Fibroblast of lung (primary cell): Measurements from ENCODE around the gene DDX23. TPM values are rescaled to one million over a fixed set of nuclear protein-coding genes. Genes with fewer than 3 reads are reported as not detected.
A peak's percentile ranks its signal among the peaks of the same experiment; 100 is the strongest.

ENCODE experiments used
- DNase-seq, 2 donors: peaks; one replicate each; pipeline versions ENCODE4 v3.0.0 to v3.0.0-alpha.2; 2010; ENCODE audit warnings: low read depth in 2 of 2
- H2AFZ ChIP-seq: 2 replicates; pipeline ENCODE4 v1.5.1; 2012; ENCODE audit warnings: low read length, control low read depth, inconsistent platforms
- H3K27ac ChIP-seq: 2 replicates; pipeline ENCODE4 v1.5.1; 2011; ENCODE audit warnings: low read length, control low read depth; ENCODE audit not compliant: insufficient read depth
- H3K27me3 ChIP-seq: 2 replicates; pipeline ENCODE4 v1.5.1; 2011; ENCODE audit warnings: mild to moderate bottlenecking, low read length; ENCODE audit not compliant: control insufficient read depth, insufficient read depth
- H3K36me3 ChIP-seq: 2 replicates; pipeline ENCODE4 v1.5.1; 2011; ENCODE audit warnings: low read length; ENCODE audit not compliant: control insufficient read depth, insufficient read depth
- H3K4me1 ChIP-seq: 2 replicates; pipeline ENCODE4 v1.5.1; 2011; ENCODE audit warnings: low read length; ENCODE audit not compliant: control insufficient read depth, insufficient read depth; ENCODE audit errors: extremely low read depth
- H3K4me2 ChIP-seq: 2 replicates; pipeline ENCODE4 v1.5.1; 2011; ENCODE audit warnings: low read length, control low read depth; ENCODE audit not compliant: insufficient read depth; ENCODE audit errors: extremely low read depth
- H3K4me3 ChIP-seq, 4 experiments: fragments of 200-600 bp in 1 of 4; sonication (generic) in 1 of 4; replicated peaks in 1 of 4; 2 replicates each; pipeline ENCODE4 v1.5.1; 2011 to 2016; ENCODE audit warnings: low read length in 4 of 4, low read depth in 3 of 4, mild to moderate bottlenecking in 3 of 4, control low read depth in 2 of 4, inconsistent platforms in 1 of 4, mixed read lengths in 1 of 4; ENCODE audit not compliant: insufficient read depth in 1 of 4; ENCODE audit errors: control extremely low read depth in 1 of 4
- H3K79me2 ChIP-seq: 2 replicates; pipeline ENCODE4 v1.5.1; 2012; ENCODE audit warnings: mild to moderate bottlenecking, low read length, inconsistent platforms; ENCODE audit not compliant: control insufficient read depth, insufficient read depth
- H3K9ac ChIP-seq: 2 replicates; pipeline ENCODE4 v1.5.1; 2011; ENCODE audit warnings: mild to moderate bottlenecking, low read length, control low read depth; ENCODE audit not compliant: insufficient read depth
- H3K9me3 ChIP-seq: 2 replicates; pipeline ENCODE4 v1.5.1; 2012; ENCODE audit warnings: low read depth, low read length; ENCODE audit not compliant: control insufficient read depth, insufficient read depth
- H4K20me1 ChIP-seq: 2 replicates; pipeline ENCODE4 v1.5.1; 2011; ENCODE audit warnings: low read length; ENCODE audit not compliant: control insufficient read depth, insufficient read depth; ENCODE audit errors: extremely low read depth
- EZH2 ChIP-seq: IDR thresholded peaks from 2 replicates; pipeline ENCODE4 v1.5.1; 2012; ENCODE audit warnings: low read length, control low read depth, mild to moderate bottlenecking; ENCODE audit errors: missing control alignments
- polyA plus RNA-seq, 2 donors: library from polyadenylated mRNA; depleted of rRNA in 1 of 2; stranded (reverse) in 1 of 2; unstranded in 1 of 2; fragments of >200 nt; gene quantifications; 2 replicates each; pipeline ENCODE4 v1.2.1, GENCODE V29; 2011 to 2012; ENCODE audit warnings: missing spikeins in 1 of 2
- total RNA-seq: library from RNA; depleted of rRNA; stranded (reverse); fragments of >200 nt; gene quantifications from 2 replicates; pipeline ENCODE4 v1.2.1, GENCODE V29; 2014
- TF ChIP-seq, protein P1 (sequence below), 2 donors: IDR thresholded peaks in 1 of 2; conservative IDR thresholded peaks in 1 of 2; 1 replicate in 1 of 2; 2 replicates in 1 of 2; pipeline ENCODE4 v1.5.1; 2011 to 2012; ENCODE audit warnings: low read length in 2 of 2, control low read depth in 1 of 2, inconsistent platforms in 1 of 2, low read depth in 1 of 2, mild to moderate bottlenecking in 1 of 2

The DDX23 gene
- total and polyA plus RNA-seq, 2 donors (not counting 1 experiment from before 2014, with no cell fraction given) = 48.6 to 62.4 TPM

DNA sequence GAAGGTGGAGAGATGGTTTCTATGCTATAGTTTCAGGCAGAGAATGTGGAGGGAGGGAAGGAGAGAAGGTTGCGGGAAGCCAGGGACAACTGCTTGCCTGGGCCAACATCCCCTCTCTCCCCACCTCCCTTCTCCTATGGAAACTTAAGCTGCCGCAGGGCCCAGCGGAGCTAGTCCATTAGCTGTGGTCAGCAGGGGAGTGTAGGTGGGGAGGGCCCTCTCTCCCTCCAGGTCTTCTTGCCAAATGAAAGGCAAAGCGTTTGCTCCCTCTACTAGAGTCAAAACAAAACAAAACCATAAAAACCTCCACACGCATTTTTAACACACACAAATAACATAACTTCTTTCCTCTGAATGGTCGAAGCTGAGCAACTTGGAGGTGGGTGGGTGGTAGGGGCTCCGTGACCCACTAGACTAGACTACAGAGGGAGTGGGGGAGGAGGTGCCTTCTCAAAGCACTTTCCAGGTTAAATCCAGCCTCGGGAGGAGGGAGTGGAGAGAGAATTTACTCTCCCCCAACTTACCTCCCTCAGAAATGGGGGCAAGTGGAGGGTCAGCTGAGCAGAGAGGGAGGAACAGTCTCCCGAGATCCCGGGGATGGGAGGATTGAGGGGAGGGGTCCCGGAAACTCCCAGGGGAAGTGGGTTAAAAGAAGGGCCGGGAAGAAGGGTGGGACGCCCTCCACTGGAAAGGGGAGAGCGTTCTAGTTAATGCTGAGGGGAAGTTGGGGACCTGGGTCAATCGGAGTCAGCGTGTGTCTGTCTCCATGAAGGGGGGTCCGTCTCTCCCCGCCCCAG is 38.3 kb downstream of the DDX23 start:
- Histone ChIP-seq H3K27ac (peak overlapping the region; percentile 93), H3K27me3 (no peaks in the 10 kb centered on the region), H2AFZ (no peak overlapping the region), H3K4me1 (peaks cover 36% of the 10 kb centered on the region), H4K20me1 (no peaks in the 10 kb centered on the region), H3K79me2 (peaks cover 9% of the 10 kb centered on the region), H3K36me3 (no peaks in the 10 kb centered on the region), H3K9me3 (no peaks in the 10 kb centered on the region), H3K4me3 (peak overlapping the region; percentile 69 to 98 (median 81)), H3K9ac (peak overlapping the region; percentile 84), H3K4me2 (peak overlapping the region; percentile 36)
- DNase-seq = peak; percentile 55 to 68
- no peak for TF ChIP-seq EZH2
- TF ChIP-seq, protein P1, sequence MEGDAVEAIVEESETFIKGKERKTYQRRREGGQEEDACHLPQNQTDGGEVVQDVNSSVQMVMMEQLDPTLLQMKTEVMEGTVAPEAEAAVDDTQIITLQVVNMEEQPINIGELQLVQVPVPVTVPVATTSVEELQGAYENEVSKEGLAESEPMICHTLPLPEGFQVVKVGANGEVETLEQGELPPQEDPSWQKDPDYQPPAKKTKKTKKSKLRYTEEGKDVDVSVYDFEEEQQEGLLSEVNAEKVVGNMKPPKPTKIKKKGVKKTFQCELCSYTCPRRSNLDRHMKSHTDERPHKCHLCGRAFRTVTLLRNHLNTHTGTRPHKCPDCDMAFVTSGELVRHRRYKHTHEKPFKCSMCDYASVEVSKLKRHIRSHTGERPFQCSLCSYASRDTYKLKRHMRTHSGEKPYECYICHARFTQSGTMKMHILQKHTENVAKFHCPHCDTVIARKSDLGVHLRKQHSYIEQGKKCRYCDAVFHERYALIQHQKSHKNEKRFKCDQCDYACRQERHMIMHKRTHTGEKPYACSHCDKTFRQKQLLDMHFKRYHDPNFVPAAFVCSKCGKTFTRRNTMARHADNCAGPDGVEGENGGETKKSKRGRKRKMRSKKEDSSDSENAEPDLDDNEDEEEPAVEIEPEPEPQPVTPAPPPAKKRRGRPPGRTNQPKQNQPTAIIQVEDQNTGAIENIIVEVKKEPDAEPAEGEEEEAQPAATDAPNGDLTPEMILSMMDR (conservative IDR thresholded peaks at IDR 0.05 in 1 of 2, IDR thresholded peaks at IDR 0.05 in 1 of 2; ENCODE audit: low read depth in 1 of 2, low read length in 2 of 2) = peak; percentile 4 to 25

DNA sequence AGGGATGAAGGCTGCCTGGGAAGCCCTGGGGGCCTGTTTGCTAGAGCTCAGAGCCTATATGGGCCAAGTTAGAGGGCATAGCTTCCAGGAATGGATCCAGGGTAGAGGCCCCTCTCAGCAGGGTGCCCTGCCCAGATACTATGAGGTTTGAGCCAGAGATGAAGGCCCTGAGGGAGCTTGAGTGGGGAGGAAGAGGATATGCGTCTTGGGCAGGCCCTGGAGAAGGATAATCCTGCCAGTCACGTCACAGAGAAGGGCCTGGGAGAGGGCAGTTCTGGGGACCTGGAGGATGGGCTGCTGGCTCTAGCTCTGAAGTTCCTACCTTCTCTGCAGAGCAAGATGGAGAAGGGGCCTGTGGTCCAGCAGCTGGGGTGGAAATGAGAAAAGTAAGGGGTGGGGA is 39.6 kb downstream of the DDX23 start:
- DNase-seq = no peak
- peak overlapping the region; percentile 82 for H3K4me2 ChIP-seq
- H3K4me3 ChIP-seq = peak overlapping the region in 1 of 4 experiments; percentile 17
- H4K20me1 ChIP-seq = no peaks in the 10 kb centered on the region
- H2AFZ ChIP-seq = no peak overlapping the region
- H3K27me3 ChIP-seq = no peaks in the 10 kb centered on the region
- no peak for TF ChIP-seq EZH2
- TF ChIP-seq, protein P1 (conservative IDR thresholded peaks at IDR 0.05 in 1 of 2, IDR thresholded peaks at IDR 0.05 in 1 of 2; ENCODE audit: low read depth in 1 of 2, low read length in 2 of 2) = no peak
- no peaks in the 10 kb centered on the region for H3K36me3 ChIP-seq
- peaks cover 9% of the 10 kb centered on the region for H3K79me2 ChIP-seq
- no peak overlapping the region for H3K9ac ChIP-seq
- H3K27ac ChIP-seq = peak overlapping the region; percentile 93
- no peaks in the 10 kb centered on the region for H3K9me3 ChIP-seq
- H3K4me1 ChIP-seq = peaks cover 32% of the 10 kb centered on the region

DNA sequence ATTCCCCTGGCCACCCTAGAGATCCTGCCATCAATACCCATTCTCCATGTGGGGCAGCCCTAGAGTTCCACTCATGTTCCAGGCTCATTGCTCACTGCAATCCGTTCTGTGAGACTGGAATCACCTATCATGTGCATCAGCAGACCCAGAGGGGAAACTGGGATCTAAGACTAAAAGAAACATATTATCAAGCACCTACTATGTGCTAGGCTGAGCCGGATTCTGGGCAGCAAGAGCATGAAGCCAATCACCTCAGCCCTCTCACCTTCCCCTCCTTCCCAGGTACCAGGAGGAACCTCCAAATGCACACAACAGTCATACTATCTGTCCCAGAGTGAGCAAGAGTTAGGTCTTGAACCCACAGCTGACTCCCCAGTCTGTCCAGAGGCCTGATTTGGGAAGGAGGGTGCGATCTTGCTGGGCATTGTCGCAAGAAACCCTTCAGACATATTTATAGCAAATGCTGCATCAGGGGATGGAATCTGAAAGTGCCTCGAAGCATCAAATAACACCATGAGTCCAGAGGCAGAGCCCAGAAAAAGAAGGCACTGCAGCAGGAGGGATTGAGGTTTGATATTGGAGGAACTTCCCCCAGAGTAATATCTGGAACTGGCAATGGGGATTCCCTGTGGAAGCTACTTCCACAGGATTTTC is 40.4 kb downstream of the DDX23 start:
- Histone ChIP-seq H3K27ac (peak overlapping the region; percentile 93), H3K36me3 (no peaks in the 10 kb centered on the region), H3K27me3 (no peaks in the 10 kb centered on the region), H4K20me1 (no peaks in the 10 kb centered on the region), H3K4me3 (peak overlapping the region in 3 of 4 experiments; percentile 17 to 25 (median 23)), H3K79me2 (peaks cover 8% of the 10 kb centered on the region), H3K9me3 (no peaks in the 10 kb centered on the region), H3K4me2 (peak overlapping the region; percentile 82), H3K9ac (peak overlapping the region; percentile 38), H3K4me1 (peaks cover 31% of the 10 kb centered on the region), H2AFZ (no peak overlapping the region)
- DNase-seq = peak in 1 of 2 donors; percentile 58
- TF ChIP-seq, protein P1 (conservative IDR thresholded peaks at IDR 0.05 in 1 of 2, IDR thresholded peaks at IDR 0.05 in 1 of 2; ENCODE audit: low read depth in 1 of 2, low read length in 2 of 2) = no peak
- TF ChIP-seq EZH2 = no peak
